Activated CD8-positive, alpha-beta T cell treated with anti-CD3 and anti-CD28 coated beads, Interleukin-2, amount 10 ng/mL, durations not matched to agents 7 days and 5 days (primary cell): ENCODE measurements around the gene PHRF1. TPM values are rescaled to one million over a fixed set of nuclear protein-coding genes. Genes with fewer than 3 reads are reported as not detected.

Source experiments
- ATAC-seq: fragments of 150-1000 bp; cut with Tn5 transposase; one replicate; pipeline ENCODE4 v1.10.0; 2021; ENCODE audit warnings: moderate library complexity
- CTCF ChIA-PET: fragments of 350-600 bp; sonication (Branson Sonifier 250); formaldehyde crosslinking; loops from one replicate; lab custom pipeline; 2021; ENCODE audit warnings: antibody characterized with exemption; lab: Charles Lee
- POLR2A ChIA-PET: fragments of 350-600 bp; sonication (Branson Sonifier 250); formaldehyde crosslinking; loops from one replicate; lab custom pipeline; 2021; ENCODE audit warnings: antibody characterized with exemption; lab: Charles Lee
- DNase-seq: peaks from one replicate; pipeline ENCODE4 v3.0.0-alpha.2; 2020
- H3K27ac Mint-ChIP-seq: one replicate; pipeline ENCODE4 v1.8.0; 2021; ENCODE audit warnings: mild to moderate bottlenecking, mixed read lengths
- H3K27me3 Mint-ChIP-seq: one replicate; pipeline ENCODE4 v1.8.0; 2021; ENCODE audit warnings: low read depth, mixed read lengths
- H3K36me3 Mint-ChIP-seq: one replicate; pipeline ENCODE4 v1.8.0; 2021; ENCODE audit warnings: low read depth, mixed read lengths
- H3K4me1 Mint-ChIP-seq: one replicate; pipeline ENCODE4 v1.8.0; 2021; ENCODE audit warnings: low read depth, mixed read lengths
- H3K4me3 Mint-ChIP-seq: one replicate; pipeline ENCODE4 v1.8.0; 2021; ENCODE audit warnings: mild to moderate bottlenecking, mixed read lengths
- H3K9me3 Mint-ChIP-seq: one replicate; pipeline ENCODE4 v1.8.0; 2022; ENCODE audit warnings: mixed read lengths; ENCODE audit not compliant: insufficient read depth
- total RNA-seq, 2 experiments: library from RNA; stranded (reverse); gene quantifications; one replicate each; pipeline ENCODE4 v1.2.3, GENCODE V29; 2021

Gene PHRF1
- total RNA-seq, 2 experiments from 2014 or later = 53.7 to 58.1 TPM

GRCh38 chr11:614021-614622 is 37.9 kb downstream of the PHRF1 start:
- CTCF ChIA-PET = interaction anchor here (0.8 to 2.7 kb wide), 2 partner anchors 59 kb away, joined by 3 to 15 read pairs; no protein-coding TSS in a partner anchor
- H3K36me3 Mint-ChIP-seq = peaks cover 35% of the 10 kb centered on the region
- H3K27ac Mint-ChIP-seq = peak overlapping the region; percentile 90
- no peak for DNase-seq
- peak overlapping the region; percentile 95 for H3K4me3 Mint-ChIP-seq
- no peaks in the 10 kb centered on the region for H3K27me3 Mint-ChIP-seq
- no peak for ATAC-seq
- H3K4me1 Mint-ChIP-seq = peaks cover 30% of the 10 kb centered on the region
- POLR2A ChIA-PET = interaction anchor here (0.8 to 3.7 kb wide), 8 partner anchors 10 to 297 kb away, joined by 3 to 27 read pairs (median 4); partner anchors contain the start of genes PHRF1 and RNH1
- H3K9me3 Mint-ChIP-seq = no peaks in the 10 kb centered on the region

GRCh38 chr11:614623-615503 is 38.6 kb downstream of the PHRF1 start:
- Mint-ChIP-seq H3K36me3 (peaks cover 35% of the 10 kb centered on the region), H3K27me3 (no peaks in the 10 kb centered on the region), H3K4me3 (peak overlapping the region; percentile 95), H3K9me3 (no peaks in the 10 kb centered on the region), H3K27ac (peak overlapping the region; percentile 97), H3K4me1 (peaks cover 30% of the 10 kb centered on the region)
- POLR2A ChIA-PET = interaction anchor here (0.7 to 3.7 kb wide), 14 partner anchors 9 to 378 kb away, joined by 3 to 27 read pairs (median 3); partner anchors contain the start of genes DEAF1, PHRF1 and TMEM80
- CTCF ChIA-PET = interaction anchor here (0.8 to 1.0 kb wide), 2 partner anchors 60 kb away, joined by 3 to 4 read pairs; no protein-coding TSS in a partner anchor
- peak; percentile 1 for ATAC-seq
- DNase-seq = peak; percentile 39

- Mint-ChIP-seq H3K9me3 (no peaks in the 10 kb centered on the region), H3K27me3 (no peaks in the 10 kb centered on the region), H3K4me1 (peaks cover 30% of the 10 kb centered on the region), H3K4me3 (peak within 1 kb of the TSS; percentile 95), H3K36me3 (peaks cover 32% of the 10 kb centered on the region), H3K27ac (peak within 1 kb of the TSS; percentile 97)
- POLR2A ChIA-PET = interaction anchor here (0.6 to 1.6 kb wide), 14 partner anchors 14 to 378 kb away, joined by 3 to 7 read pairs (median 3); partner anchors contain the start of genes DEAF1, PHRF1 and TMEM80
- CTCF ChIA-PET = interaction anchor here (1.0 to 1.3 kb wide), 2 partner anchors 61 to 110 kb away, joined by 4 read pairs; no protein-coding TSS in a partner anchor
- DNase-seq (peak; percentile 94), ATAC-seq (peak; percentile 83)
Observed at GRCh38 chr11:615504-616319, 39.4 kb downstream of the PHRF1 start, which contains the start of gene IRF7. Gene IRF7, minus strand, starts transcription at chr11:615950. Its CDS starts 586 bp downstream, at chr11:615364.

GRCh38 chr11:616320-617198 is 40.3 kb downstream of the PHRF1 start:
- no peaks in the 10 kb centered on the region for H3K9me3 Mint-ChIP-seq
- POLR2A ChIA-PET = interaction anchor here (0.9 to 1.6 kb wide), 7 partner anchors 22 to 79 kb away, joined by 3 to 6 read pairs (median 3); partner anchors contain the start of genes DEAF1 and TMEM80
- peaks cover 30% of the 10 kb centered on the region for H3K4me1 Mint-ChIP-seq
- no peaks in the 10 kb centered on the region for H3K27me3 Mint-ChIP-seq
- H3K27ac Mint-ChIP-seq = peak overlapping the region; percentile 97
- CTCF ChIA-PET = interaction anchor here (1.0 to 1.3 kb wide), 2 partner anchors 62 to 110 kb away, joined by 4 read pairs; no protein-coding TSS in a partner anchor
- H3K4me3 Mint-ChIP-seq = peak overlapping the region; percentile 95
- DNase-seq (no peak), ATAC-seq (no peak)
- H3K36me3 Mint-ChIP-seq = peaks cover 25% of the 10 kb centered on the region

GRCh38 chr11:617199-617911 is 41.1 kb downstream of the PHRF1 start:
- ATAC-seq (no peak), DNase-seq (no peak)
- H3K27ac Mint-ChIP-seq = no peak overlapping the region
- POLR2A ChIA-PET = no interaction called here
- H3K4me3 Mint-ChIP-seq = no peak overlapping the region
- CTCF ChIA-PET = no interaction called here
- H3K9me3 Mint-ChIP-seq = no peaks in the 10 kb centered on the region
- peaks cover 20% of the 10 kb centered on the region for H3K36me3 Mint-ChIP-seq
- peaks cover 26% of the 10 kb centered on the region for H3K4me1 Mint-ChIP-seq
- no peaks in the 10 kb centered on the region for H3K27me3 Mint-ChIP-seq

GRCh38 chr11:617912-618682 is 41.8 kb downstream of the PHRF1 start:
- ChIA-PET POLR2A (no interaction called here), CTCF (no interaction called here)
- no peak overlapping the region for H3K4me3 Mint-ChIP-seq
- no peaks in the 10 kb centered on the region for H3K27me3 Mint-ChIP-seq
- no peak overlapping the region for H3K27ac Mint-ChIP-seq
- H3K4me1 Mint-ChIP-seq = peaks cover 24% of the 10 kb centered on the region
- no peak for ATAC-seq
- H3K9me3 Mint-ChIP-seq = no peaks in the 10 kb centered on the region
- no peak for DNase-seq
- H3K36me3 Mint-ChIP-seq = peaks cover 17% of the 10 kb centered on the region

GRCh38 chr11:618856-619627 is 42.8 kb downstream of the PHRF1 start:
- ChIA-PET POLR2A (no interaction called here), CTCF (no interaction called here)
- Mint-ChIP-seq H3K36me3 (peaks cover 11% of the 10 kb centered on the region), H3K4me3 (no peak overlapping the region), H3K9me3 (no peaks in the 10 kb centered on the region), H3K4me1 (peaks cover 17% of the 10 kb centered on the region), H3K27me3 (no peaks in the 10 kb centered on the region), H3K27ac (no peak overlapping the region)
- ATAC-seq (no peak), DNase-seq (no peak)

- H3K27me3 Mint-ChIP-seq = no peaks in the 10 kb centered on the region
- ChIA-PET POLR2A (no interaction called here), CTCF (no interaction called here)
- peaks cover 5% of the 10 kb centered on the region for H3K36me3 Mint-ChIP-seq
- no peak overlapping the region for H3K27ac Mint-ChIP-seq
- H3K4me1 Mint-ChIP-seq = peaks cover 12% of the 10 kb centered on the region
- no peaks in the 10 kb centered on the region for H3K9me3 Mint-ChIP-seq
- DNase-seq (no peak), ATAC-seq (no peak)
- H3K4me3 Mint-ChIP-seq = no peak overlapping the region
Observed at GRCh38 chr11:619628-620050, 43.4 kb downstream of the PHRF1 start.

- POLR2A ChIA-PET = no interaction called here
Observed at GRCh38 chr11:620201-620600, 43.9 kb downstream of the PHRF1 start.

More at GRCh38 chr11:620201-620600, 43.9 kb downstream of the PHRF1 start:
- Mint-ChIP-seq H3K27ac (no peak overlapping the region), H3K9me3 (no peaks in the 10 kb centered on the region), H3K27me3 (no peaks in the 10 kb centered on the region), H3K4me1 (peaks cover 12% of the 10 kb centered on the region), H3K4me3 (no peak overlapping the region), H3K36me3 (peaks cover 3% of the 10 kb centered on the region)
- no peak for DNase-seq
- CTCF ChIA-PET = no interaction called here
- no peak for ATAC-seq
